Thyroid gland (tissue), 4 donors: Measurements from ENCODE around the gene ANKRD13D. TPM values are rescaled to one million over a fixed set of nuclear protein-coding genes. Genes with fewer than 3 reads are reported as not detected.

Experiments
- DNase-seq, 2 donors: peaks; one replicate each; pipeline ENCODE4 v3.0.0-alpha.2; 2019
- H3K27ac ChIP-seq, 3 donors: fragments of 200-600 bp; sonication (generic); 1 replicate in 2 of 3; 2 replicates in 1 of 3; pipeline ENCODE4 v1.5.1; 2016 to 2019; ENCODE audit warnings: mild to moderate bottlenecking in 1 of 3, moderate library complexity in 1 of 3
- H3K27me3 ChIP-seq: fragments of 200-600 bp; sonication (generic); one replicate; pipeline ENCODE4 v1.5.1; 2019
- H3K36me3 ChIP-seq, 2 donors: fragments of 200-600 bp; sonication (generic); one replicate each; pipeline ENCODE4 v1.5.1; 2016 to 2019
- H3K4me1 ChIP-seq, 2 donors: fragments of 200-600 bp; sonication (generic); one replicate each; pipeline ENCODE4 v1.5.1; 2017 to 2019
- H3K4me3 ChIP-seq, 3 donors: fragments of 200-600 bp; sonication (generic); replicated peaks in 1 of 3; 1 replicate in 2 of 3; 2 replicates in 1 of 3; pipeline ENCODE4 v1.5.1; 2016; ENCODE audit warnings: mild to moderate bottlenecking in 1 of 3
- H3K9me3 ChIP-seq: fragments of 200-600 bp; sonication (generic); one replicate; pipeline ENCODE4 v1.5.1; 2017
- CTCF ChIP-seq, 6 experiments: fragments of 200-600 bp in 3 of 6; fragments of 450-650 bp in 3 of 6; sonication (generic) in 3 of 6; IDR thresholded peaks; one replicate each; pipeline ENCODE4 v1.5.1; 2016 to 2019; ENCODE audit warnings: antibody characterized with exemption in 6 of 6, mild to moderate bottlenecking in 2 of 6, inconsistent platforms in 1 of 6, moderate library complexity in 1 of 6
- POLR2A ChIP-seq, 2 donors: fragments of 450-650 bp; IDR thresholded peaks; one replicate each; pipeline ENCODE4 v1.6.1; 2017; ENCODE audit warnings: antibody characterized with exemption in 2 of 2, mild to moderate bottlenecking in 2 of 2, moderate library complexity in 1 of 2
- WGBS, 2 donors: methylation state at CpG; one replicate each; pipeline ENCODE4 v1.1.5; 2017; 5-methylcytosine and 5-hydroxymethylcytosine counted together
- intact Hi-C: fragments of 100-400 bp; cut with DNase I; formaldehyde crosslinking; loops from one replicate; pipeline ENCODE4 v1.15.1; 2023
- total RNA-seq, 4 donors: library from RNA; depleted of rRNA; stranded (reverse); fragments of >200 nt; gene quantifications; one replicate each; pipeline ENCODE4 v1.2.3, GENCODE V29; 2016

Gene ANKRD13D
- total RNA-seq, 4 donors from 2014 or later, result 27.9 to 36.8 (median 31.5) TPM

- TF ChIP-seq POLR2A (IDR thresholded peaks at IDR 0.05), result no peak
- TF ChIP-seq CTCF (IDR thresholded peaks at IDR 0.05), result no peak
- peak overlapping the region in 2 of 3 donors; percentile 76 to 91 for H3K27ac ChIP-seq
- no peaks in the 10 kb centered on the region for H3K27me3 ChIP-seq
- peaks cover 50 to 63% of the 10 kb centered on the region in 2 donors for H3K4me1 ChIP-seq
- H3K36me3 ChIP-seq, result peaks cover 23 to 36% of the 10 kb centered on the region in 2 donors
- no peaks in the 10 kb centered on the region for H3K9me3 ChIP-seq
- DNase-seq, result no peak
- intact Hi-C loops, result no loop called here
- H3K4me3 ChIP-seq, result no peak overlapping the region
- WGBS, 2 donors, result 88 to 92% methylated on average over 2 of the region's 2 CpGs
These were observed 46.1 kb upstream of the ANKRD13D start for GRCh38 chr11:67243051-67243450.

- Histone ChIP-seq H3K27me3 (no peaks in the 10 kb centered on the region), H3K4me3 (no peak overlapping the region), H3K27ac (peak overlapping the region in 2 of 3 donors; percentile 76 to 91), H3K9me3 (no peaks in the 10 kb centered on the region), H3K36me3 (peaks cover 40 to 54% of the 10 kb centered on the region in 2 donors), H3K4me1 (peaks cover 45 to 60% of the 10 kb centered on the region in 2 donors)
- intact Hi-C loops, result no loop called here
- TF ChIP-seq POLR2A (IDR thresholded peaks at IDR 0.05) (no peak), CTCF (IDR thresholded peaks at IDR 0.05) (no peak)
- DNase-seq, result no peak
- 96 to 97% methylated on average over 11 of the region's 11 CpGs for WGBS, 2 donors
These were observed 44.1 kb upstream of the ANKRD13D start for GRCh38 chr11:67245046-67245445.

- Histone ChIP-seq H3K27ac (peak overlapping the region; percentile 80 to 91 (median 91)), H3K36me3 (peaks cover 67 to 84% of the 10 kb centered on the region in 2 donors), H3K4me1 (peaks cover 24 to 40% of the 10 kb centered on the region in 2 donors), H3K4me3 (no peak overlapping the region), H3K27me3 (no peaks in the 10 kb centered on the region), H3K9me3 (no peaks in the 10 kb centered on the region)
- no peak for TF ChIP-seq CTCF (IDR thresholded peaks at IDR 0.05)
- no peak for TF ChIP-seq POLR2A (IDR thresholded peaks at IDR 0.05)
- 76 to 83% methylated on average over 5 of the region's 5 CpGs for whole genome bisulfite sequencing, 2 donors
- DNase-seq, result no peak
- intact Hi-C loops, result no loop called here
These were observed 41.1 kb upstream of the ANKRD13D start for GRCh38 chr11:67247946-67248550.

- TF ChIP-seq POLR2A (IDR thresholded peaks at IDR 0.05), result peak in 1 of 2 donors; percentile 52
- TF ChIP-seq CTCF (IDR thresholded peaks at IDR 0.05), result no peak
- no peaks in the 10 kb centered on the region for H3K9me3 ChIP-seq
- H3K36me3 ChIP-seq, result peaks cover 73 to 89% of the 10 kb centered on the region in 2 donors
- intact Hi-C loops, result no loop called here
- no peak overlapping the region for H3K4me3 ChIP-seq
- peak; percentile 98 for DNase-seq
- peaks cover 24 to 34% of the 10 kb centered on the region in 2 donors for H3K4me1 ChIP-seq
- H3K27me3 ChIP-seq, result no peaks in the 10 kb centered on the region
- peak overlapping the region; percentile 80 to 91 (median 82) for H3K27ac ChIP-seq
These were observed 40.5 kb upstream of the ANKRD13D start for GRCh38 chr11:67248653-67249052.
